GM12864 (cell line): ENCODE results near the gene CRB1.

ENCODE experiments used
- DNase-seq: peaks from one replicate; pipeline ENCODE4 v3.0.0-alpha.2; 2011; ENCODE audit warnings: low read depth
- H3K4me3 ChIP-seq: 2 replicates; pipeline ENCODE4 v1.5.1; 2011; ENCODE audit warnings: mild to moderate bottlenecking, low read depth, low read length, control low read depth
- CTCF ChIP-seq: IDR thresholded peaks from 2 replicates; pipeline ENCODE4 v1.5.1; 2011; ENCODE audit warnings: low read depth, mild to moderate bottlenecking, moderate library complexity, low read length, control low read depth, inconsistent platforms; ENCODE audit errors: missing control alignments

The CRB1 gene

GRCh38 chr1:197465528-197466327 lies 197.7 kb downstream of the CRB1 start:
- no peak for DNase-seq
- TF ChIP-seq CTCF: no peak
- H3K4me3 ChIP-seq: no peak overlapping the region

- no peak for DNase-seq
- TF ChIP-seq CTCF: no peak
These were observed 198.8 kb downstream of the CRB1 start for GRCh38 chr1:197466813-197467212.

GRCh38 chr1:197467881-197468280 lies 199.8 kb downstream of the CRB1 start:
- no peak for DNase-seq
- TF ChIP-seq CTCF: no peak

More at GRCh38 chr1:197466813-197467212, 198.8 kb downstream of the CRB1 start:
- no peak overlapping the region for H3K4me3 ChIP-seq

GRCh38 chr1:197468543-197469175 lies 200.6 kb downstream of the CRB1 start:
- no peak for TF ChIP-seq CTCF
- H3K4me3 ChIP-seq: no peak overlapping the region
- DNase-seq: no peak

More at GRCh38 chr1:197467881-197468280, 199.8 kb downstream of the CRB1 start:
- no peak overlapping the region for H3K4me3 ChIP-seq

- DNase-seq: no peak
- H3K4me3 ChIP-seq: no peak overlapping the region
- TF ChIP-seq CTCF: no peak
These were observed 201.7 kb downstream of the CRB1 start for GRCh38 chr1:197469620-197470210.

DNA sequence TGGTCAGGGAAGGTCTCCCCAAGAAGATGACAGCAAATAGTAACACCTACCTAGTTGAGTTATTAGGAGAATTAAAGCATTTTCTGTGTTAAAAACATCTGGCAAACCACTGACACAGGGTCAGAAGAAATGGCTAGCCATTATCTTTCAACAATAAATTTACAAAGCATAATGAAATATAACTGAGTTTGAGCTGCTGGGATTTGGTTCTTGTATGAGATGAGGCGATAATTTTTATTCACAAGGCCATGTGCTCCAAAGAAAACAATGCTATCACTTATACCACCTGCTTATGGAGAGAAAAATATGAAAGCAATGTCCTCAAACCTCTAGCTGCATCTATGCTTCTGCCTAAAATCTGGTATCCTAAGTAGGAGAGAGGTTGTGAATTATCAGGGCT lies 202.3 kb downstream of the CRB1 start:
- no peak for TF ChIP-seq CTCF
- DNase-seq: no peak
- H3K4me3 ChIP-seq: no peak overlapping the region
